Upper lobe of left lung (tissue), 4 donors: ENCODE data around the gene NINJ2.
A peak's percentile ranks its signal among the peaks of the same experiment; 100 is the strongest.

ENCODE experiments used
- CTCF ChIP-seq, 6 experiments: fragments of 450-650 bp in 4 of 6; fragments of 200-600 bp in 2 of 6; sonication (generic) in 2 of 6; IDR thresholded peaks; one replicate each; pipeline ENCODE4 v1.5.1; 2016 to 2019; ENCODE audit warnings: antibody characterized with exemption in 6 of 6
- POLR2A ChIP-seq, 4 donors: fragments of 450-650 bp; IDR thresholded peaks; one replicate each; pipeline ENCODE4 v1.5.1; 2016 to 2017; ENCODE audit warnings: antibody characterized with exemption in 4 of 4, mild to moderate bottlenecking in 2 of 4

- TF ChIP-seq CTCF (IDR thresholded peaks at IDR 0.05): peak; percentile 95 to 99 (median 98)
- no peak for TF ChIP-seq POLR2A (IDR thresholded peaks at IDR 0.05)
Measured at GRCh38 chr12:546920-547845, 116.1 kb downstream of the NINJ2 start.
